GM19238 (cell line): ENCODE results near the gene SQSTM1.

Experiments
- DNase-seq: peaks from one replicate; pipeline ENCODE4 v3.0.0; 2011; ENCODE audit warnings: low spot score; ENCODE audit not compliant: insufficient read length

Gene SQSTM1

DNA sequence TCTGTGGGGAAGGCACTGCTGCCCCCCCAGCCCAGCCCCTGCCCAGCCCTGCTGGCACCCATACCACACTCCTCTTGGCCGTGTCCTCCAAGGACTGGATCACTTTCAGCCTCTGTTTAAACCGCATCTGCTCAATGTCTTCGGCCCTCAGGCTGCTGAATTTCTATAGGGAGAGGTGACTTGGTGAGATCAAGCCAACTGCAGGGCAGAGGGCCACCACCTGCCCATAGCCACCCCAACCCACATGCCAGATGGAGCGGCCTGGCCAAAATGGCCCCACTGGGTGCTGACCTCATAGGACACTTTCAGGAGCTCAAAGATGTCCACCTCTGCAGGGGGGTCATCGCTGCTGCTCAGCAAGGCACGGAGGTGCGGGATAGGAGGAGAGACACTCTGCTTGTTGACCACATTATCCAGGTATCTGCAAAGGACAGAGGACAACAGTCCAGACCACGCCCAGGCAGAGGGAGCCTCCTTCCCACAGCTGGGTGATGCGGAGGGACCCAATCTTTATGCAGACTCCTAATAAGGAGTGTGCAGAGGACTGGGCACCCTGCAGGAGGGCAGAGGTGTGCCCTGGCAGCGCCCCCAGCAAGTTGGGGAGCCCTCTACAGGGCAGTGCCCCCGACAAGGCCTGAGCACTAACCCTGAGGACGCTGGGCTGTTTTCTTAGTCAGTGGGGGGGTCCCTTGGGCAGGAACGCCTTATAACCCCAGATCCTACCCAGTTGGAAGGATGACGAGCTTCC, 52.3 kb downstream of the SQSTM1 start:
- no peak for DNase-seq

DNA sequence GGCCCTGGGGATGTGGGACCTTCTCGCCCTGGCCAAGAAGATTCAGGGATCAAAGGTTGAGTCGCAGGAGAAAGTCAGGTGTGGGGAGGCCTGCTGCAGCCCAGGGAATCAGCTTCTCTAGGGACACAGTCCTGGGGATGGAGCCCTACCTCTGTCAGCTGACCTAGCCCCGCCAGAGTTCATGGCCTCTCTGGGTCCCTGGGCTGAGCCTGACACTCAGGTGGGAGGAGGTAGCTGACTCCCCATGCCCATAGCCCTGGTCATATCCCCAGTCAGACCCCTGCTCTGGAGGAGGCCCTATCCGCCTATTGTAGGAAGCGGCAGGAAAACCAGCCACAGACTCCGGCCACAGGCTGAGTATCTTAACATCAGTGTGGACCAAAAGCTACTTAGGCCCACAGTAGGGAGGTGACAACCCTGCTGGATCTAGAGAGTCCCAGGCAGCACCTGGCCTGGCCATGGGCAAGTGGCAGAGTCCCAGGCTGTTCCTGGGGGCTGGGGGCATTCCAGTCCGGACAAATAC, 52.9 kb downstream of the SQSTM1 start:
- DNase-seq: no peak

DNA sequence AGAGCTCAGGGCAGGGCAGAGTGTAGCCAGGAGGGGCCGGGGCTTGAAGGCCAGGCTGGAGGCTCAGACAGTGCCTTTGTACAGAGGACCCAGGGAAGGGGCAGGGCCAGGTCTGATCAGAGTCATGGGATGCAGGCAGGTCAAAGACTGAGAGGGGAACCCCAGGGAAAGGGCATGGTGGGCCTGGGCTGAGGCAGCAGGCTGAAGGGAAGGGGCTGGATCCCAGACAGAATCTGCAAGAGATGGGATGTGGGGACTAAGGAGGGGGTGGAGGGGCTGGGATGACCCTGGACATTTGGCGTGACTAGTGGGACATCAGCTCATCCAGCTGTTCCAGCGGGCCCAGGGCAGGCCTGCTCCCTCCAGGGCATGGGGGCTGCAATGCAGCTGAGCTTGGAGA, 53.4 kb downstream of the SQSTM1 start:
- DNase-seq: no peak

DNA sequence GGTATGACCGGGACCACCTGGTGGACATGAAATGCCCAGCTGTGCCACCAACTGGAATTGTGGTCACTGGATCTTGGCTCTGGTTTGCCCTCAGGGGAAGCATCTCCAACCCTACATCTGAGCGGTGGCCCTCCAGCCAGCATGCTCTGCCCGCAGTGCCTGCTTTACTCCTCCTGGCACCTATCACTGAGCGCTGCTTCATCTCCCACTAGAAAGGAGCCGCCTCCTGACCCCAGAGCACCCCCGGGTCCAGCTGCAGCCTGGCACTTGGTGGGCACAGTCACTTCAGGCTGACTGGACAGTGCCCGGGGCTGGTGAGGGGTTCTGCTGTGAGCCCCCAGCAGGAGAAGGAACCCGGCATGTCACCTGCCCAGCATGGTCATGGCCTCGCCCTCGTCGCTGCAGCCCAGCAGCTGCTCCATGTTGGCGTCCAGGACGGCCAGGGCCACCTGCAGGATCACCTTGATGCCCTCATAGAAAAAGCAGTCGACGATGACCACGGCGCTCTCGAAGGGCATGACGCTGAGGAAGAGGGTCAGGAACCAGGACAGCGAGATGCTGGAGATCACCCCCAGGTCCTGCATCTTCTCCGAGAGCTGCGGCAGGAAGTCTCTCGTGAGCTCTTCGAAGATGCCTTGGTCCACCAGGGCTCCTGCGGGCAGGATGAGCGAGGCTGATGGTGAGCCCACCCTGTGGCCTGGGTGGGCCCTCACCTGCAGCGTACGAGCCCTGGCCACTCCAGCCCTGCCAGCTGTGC, 54.0 kb downstream of the SQSTM1 start:
- no peak for DNase-seq

DNA sequence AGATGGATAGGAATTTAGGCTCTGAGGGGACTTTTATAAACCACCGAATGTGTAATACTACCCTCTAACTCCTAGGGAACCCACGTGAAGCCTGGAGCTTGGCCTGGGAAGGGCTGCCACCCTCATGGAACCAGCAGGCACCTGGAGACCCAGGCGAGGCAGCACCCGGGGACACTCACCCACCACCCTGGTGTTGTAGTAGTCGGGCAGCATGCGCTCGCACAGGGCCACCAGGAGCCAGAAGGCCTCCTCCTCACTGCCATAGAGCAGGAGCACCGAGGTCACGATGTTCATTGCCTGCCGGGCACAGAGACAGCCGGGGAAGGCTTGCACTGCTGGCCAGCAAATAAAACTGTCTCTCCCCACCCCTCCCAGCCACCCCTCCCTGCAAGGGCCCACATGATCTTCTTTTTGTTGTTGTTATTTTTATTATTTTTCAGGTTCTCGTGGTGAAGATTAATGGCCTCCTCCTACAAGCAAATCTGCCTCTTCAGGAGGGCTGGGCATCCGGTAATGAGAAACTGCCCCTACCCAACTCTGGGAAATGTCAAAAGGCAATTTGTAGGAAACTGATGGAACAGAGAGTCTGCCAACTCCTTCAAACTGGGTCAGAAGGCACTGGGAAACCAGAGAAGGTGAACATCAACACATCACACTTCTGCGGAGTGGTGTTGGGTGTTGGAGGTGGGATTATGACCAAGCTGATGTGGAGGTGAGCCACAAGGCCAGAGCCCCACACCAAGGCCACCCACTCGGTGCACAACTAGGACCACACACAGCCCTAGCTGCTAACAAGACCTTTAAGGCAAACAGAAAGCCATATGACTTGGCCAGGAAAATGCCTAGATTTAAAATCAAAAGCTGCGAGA, 55.3 kb downstream of the SQSTM1 start:
- DNase-seq: no peak

DNA sequence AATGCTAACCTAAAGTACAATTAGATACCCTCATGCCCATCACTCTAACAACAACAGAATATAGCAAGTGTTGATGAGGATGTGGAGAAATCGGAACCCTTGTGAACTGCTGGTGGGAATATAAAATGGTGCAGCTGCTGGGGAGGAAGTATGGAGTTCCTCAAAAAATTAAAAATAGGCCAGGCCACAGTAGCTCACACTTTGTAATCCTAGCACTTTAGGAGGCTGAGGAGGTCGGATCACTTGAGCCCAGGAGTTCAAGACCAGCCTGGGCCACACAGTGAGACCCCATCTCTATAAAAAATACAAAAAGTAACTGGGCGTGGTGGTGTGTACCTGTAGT, 55.9 kb downstream of the SQSTM1 start:
- DNase-seq: no peak

DNA sequence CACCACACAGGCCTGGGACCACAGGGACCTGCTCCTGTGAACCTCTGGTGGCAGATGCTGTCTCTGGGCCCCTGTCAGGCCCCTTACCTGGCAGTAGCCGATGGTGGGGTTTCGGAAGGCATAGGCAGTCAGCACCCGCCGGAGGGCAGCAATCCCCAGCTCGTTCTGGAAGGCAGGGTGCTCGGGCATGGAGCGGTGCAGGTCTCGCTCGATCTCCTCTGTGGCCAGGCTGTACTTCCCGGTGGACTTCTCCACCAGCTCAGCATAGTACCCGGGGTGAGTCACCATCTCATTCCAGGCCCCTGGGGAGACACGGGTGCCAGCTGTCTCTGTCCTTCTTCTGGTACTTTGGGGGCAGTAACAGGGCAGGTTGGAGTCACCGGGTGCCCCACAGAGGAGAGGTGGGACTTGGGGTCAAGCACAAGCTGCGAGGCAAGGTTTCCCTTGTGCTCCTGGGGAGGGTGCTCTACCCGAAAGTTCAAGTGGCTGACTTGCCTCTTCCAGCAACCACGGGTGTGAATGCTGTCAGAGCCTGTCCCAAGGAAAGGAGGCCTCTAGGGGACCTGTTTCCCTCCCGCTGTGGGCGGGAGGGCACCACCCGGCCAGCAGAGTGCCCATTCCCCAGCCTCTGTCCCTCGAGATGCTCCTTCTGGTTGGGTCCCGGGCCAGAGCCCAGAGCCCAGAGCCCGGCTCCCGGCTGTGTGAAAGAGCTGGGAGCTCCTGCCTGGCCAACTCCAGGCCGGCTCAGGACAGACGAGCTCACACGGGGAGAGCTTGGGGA, 57.7 kb downstream of the SQSTM1 start:
- no peak for DNase-seq

DNA sequence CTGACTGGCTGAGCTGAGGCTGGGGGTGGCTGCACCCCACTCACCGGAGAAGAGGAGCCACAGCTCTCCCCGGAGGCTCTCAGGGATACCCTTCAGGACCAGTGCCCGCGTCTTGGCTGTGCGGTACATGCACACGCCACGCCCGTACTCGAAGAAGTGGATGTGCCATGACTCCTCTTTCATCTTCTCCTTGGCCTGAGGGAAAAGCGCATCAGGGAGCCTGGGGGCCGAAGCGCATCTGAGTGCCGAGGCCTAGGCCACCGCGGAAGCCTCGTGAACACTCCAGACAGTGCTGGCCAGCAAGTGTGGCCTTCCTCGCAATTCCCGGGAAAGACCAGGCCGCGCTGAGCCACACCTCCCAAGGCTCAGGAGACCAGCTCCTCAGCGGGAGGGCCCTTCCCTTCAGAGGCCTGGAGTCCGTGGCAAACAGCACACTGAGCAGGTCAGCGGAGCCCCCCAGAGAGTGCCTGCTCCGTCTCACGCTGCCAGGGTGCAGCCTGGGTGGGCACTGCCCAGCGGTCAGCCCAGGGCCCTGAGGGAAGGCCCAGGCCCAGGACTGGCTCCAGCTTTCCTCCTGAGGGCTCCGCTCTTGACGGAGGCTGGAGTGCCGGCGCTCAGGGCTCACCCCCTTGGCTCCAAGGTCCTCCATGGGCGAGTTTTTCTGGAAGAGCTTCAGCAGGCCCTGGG, 58.4 kb downstream of the SQSTM1 start:
- DNase-seq: no peak

DNA sequence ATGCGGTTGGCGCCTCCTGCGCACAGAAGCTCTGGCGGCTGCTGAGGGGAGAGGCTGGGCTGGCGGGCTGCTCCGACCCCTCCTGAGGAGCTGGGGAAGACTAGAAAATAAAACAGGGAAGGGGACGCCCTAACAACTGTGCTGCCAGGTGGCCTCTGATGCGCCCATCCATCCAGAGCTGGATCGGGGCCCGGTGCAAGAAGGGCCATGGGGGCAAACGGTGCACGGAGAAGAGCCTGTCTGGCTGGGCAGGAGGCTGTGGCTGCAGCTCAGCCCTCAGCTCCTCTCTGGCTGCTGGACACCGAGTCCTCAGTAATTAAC, 58.9 kb downstream of the SQSTM1 start:
- no peak for DNase-seq

DNA sequence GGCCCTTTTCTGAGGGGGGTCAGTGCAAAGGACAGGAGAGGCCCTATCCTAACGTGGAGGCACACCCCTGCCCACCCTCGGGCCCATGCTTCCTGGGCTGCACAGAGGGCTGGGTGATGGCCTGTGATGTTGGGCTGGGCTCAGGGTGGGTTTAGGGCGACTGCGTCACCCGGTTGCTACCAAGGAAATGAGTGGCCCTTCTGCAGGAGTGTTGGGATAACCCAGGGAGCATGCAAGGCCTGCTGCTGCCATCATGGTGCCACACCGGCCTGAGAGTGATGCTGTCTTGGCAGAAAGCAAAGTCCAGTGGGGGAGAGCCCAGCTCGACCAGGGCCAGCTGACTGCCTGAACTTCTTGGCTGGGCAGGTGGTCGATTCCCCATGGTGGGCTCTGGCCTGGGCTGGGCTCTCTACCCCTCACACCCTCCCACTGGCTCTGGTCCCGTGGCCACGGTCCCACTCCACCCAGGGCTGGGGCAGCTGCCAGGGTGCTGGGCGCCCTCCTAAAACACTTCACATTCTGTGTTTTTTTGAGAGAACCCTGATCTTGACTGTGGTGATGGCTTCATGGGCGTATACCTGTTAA, 59.5 kb downstream of the SQSTM1 start:
- DNase-seq: no peak

DNA sequence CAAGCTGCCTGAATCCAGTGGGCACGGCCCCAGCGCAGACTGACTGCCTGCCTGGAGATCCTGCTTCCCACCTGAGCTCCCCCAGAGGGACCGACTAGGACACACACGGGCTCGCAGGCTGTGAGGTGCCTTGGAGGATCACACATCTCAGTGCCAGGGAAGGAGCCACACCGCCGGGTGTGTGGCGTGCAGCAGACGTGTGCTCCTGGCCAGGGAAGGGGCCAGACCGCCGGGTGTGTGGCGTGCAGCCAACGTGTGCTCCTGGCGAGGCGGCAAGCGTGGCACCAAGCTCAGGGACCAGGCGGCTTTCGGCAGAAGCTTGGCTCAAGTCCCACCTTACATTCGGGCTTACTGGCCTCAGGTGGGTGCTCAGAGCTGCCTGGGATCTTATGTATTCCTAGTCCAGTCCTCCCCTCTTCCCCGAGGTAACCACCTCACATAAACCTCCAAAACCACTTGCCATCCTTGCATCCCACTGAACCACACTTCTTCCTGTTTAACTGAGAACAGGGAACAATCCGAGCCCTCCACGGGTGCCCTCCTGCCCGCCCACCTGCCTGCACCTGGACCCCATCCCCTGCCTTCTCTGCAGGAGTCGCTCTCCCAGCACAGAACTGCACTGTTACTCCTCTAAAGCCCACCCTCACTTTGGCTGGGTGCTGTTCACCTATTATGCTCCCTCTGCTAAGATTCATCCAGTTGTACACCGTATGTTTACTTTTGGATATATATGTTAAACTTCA, 60.3 kb downstream of the SQSTM1 start:
- no peak for DNase-seq

DNA sequence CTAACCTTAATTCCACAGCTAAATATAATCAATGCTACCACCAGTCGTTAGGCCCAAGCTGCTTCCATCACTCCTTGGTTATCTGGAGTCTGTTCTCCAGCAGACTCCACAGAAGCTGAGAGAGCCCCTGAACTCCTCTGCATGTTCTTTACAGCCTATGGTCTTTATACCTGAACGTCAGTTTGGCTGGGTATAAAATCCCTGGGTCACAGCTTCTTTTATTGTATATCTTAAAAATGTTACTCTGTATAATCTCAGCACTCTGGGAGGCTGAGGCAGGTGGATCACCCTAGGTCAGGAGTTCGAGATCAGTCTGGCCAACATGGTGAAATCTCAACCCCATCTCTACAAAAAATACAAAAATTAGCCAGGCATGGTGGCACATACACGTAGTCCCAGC, 61.6 kb downstream of the SQSTM1 start:
- DNase-seq: no peak

DNA sequence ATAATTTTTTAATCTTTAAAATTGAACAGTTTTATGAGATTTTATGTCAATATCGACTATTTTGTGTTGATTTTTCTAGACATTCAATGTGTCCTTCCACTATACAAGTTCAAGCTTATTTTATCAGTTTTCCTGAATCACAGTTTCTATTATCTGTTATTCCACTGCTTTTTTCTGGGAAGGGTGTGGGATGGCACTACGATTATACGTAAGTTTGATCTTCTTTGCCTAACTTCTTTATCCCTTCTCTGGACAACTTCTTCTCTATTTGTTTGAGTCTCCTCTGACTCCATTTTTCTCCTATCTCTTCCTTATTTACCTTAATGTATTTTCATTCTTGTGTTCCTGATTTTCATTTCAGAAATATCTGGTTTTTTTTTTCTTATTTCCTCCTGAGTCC, 62.5 kb downstream of the SQSTM1 start:
- DNase-seq: no peak

DNA sequence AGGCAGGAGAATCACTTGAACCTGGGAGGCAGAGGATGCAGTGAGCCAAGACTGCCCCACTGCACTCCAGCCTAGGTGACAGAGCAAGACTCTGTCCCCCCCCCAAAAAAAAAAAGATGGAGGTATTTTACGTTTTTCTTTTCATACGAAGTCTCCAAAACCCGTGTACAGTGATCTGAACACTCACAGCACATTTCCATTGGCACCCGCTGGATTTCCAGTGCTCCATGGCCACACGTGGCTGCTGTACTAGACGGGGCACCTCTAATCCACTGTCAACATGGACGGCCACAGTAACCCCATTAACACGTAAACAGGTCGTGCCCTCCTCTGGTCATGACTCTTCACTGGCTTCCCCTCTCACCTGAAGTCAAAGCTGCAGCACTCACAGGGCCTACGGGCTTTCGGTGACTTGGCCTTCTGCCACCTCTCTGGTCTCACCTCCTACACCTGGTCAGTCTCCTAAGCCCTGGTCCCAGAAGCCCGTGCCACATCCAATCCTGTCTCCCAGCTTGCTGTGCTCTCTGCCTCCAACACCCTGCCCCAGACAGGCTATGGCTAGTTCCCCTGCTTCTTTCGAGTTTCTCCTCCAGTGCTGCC, 64.9 kb downstream of the SQSTM1 start:
- no peak for DNase-seq

DNA sequence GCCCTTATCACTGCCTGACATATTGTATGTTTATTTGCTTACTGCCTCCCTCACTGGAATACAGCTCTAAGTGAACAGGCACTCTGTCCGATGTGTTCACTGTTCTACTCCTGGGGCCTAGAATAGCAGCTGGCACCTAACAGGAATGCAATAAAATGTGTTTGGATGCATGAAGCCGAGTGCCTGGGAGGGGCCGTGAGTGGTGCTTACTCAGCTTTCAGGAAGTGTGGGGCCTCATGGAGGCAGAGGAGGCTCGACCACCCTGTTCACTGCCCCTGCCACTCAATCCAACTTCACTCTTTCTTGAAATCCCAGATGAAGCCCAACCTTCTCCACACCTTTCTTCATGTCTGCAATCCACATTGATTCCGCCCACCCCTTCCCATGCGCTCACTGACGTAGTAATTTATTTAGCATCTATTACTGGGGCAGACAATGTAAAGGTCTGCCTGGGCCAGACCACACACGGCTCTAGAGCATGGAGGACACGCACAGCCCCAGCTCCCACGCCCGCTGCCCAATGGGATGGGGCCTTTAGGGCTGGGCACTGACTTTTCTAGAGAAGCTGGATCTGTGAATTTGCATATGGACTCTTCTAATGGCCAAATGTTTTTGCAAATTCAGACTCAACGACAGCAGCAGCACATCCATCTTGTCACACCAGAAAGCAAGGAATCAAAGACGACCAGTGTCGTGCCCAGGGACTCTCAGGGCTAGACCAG, 65.6 kb downstream of the SQSTM1 start:
- DNase-seq: no peak

DNA sequence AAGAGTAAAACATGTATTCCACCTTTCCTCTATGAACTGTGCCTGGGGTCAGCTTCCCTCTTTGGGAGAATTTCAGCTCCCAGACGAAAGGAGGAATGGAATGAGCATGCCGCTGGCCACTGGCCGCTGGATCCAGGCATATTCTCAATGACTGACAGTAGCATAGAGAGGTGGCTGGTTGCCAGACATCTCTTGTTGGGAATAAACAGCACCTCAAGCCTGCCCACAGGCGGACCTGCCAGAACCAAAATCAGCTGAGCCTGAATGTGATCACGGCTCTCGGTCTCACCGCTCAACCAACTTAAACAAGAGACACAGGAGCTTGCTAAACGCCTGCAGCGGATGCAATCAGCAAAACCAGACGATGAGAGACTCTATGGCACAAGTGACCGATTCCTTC, 66.4 kb downstream of the SQSTM1 start:
- no peak for DNase-seq
